K562 (cell line): Measurements from ENCODE around the gene RABEPK. TPM values are rescaled to one million over a fixed set of nuclear protein-coding genes. Genes with fewer than 3 reads are reported as not detected.
A peak's percentile ranks its signal among the peaks of the same experiment; 100 is the strongest.

Source experiments
- FOXM1 ChIP-seq, 2 experiments: fragments of 450-650 bp in 1 of 2; sonication (generic) in 1 of 2; formaldehyde crosslinking in 1 of 2; IDR thresholded peaks; 2 replicates each; pipeline versions ENCODE4 v1.6.1 to v1.9.0; 2017 to 2022; ENCODE audit warnings: low read depth in 2 of 2, mild to moderate bottlenecking in 2 of 2, missing genetic modification reagents in 1 of 2, moderate library complexity in 1 of 2
- GTF2A2 ChIP-seq: IDR thresholded peaks from 2 replicates; pipeline ENCODE4 v1.6.1; 2016; ENCODE audit warnings: mild to moderate bottlenecking, missing genetic modification characterization, missing compliant biosample characterization
- KAT7 ChIP-seq: sonication (generic); formaldehyde crosslinking; IDR thresholded peaks from 2 replicates; pipeline ENCODE4 v1.8.0; 2022; ENCODE audit warnings: missing genetic modification reagents, mild to moderate bottlenecking, borderline replicate concordance
- MCM2 ChIP-seq: fragments of 450-650 bp; IDR thresholded peaks from 2 replicates; pipeline ENCODE4 v1.6.1; 2017; ENCODE audit warnings: low read depth, mild to moderate bottlenecking
- TRIM28 ChIP-seq: fragments of 450-650 bp; IDR thresholded peaks from 2 replicates; pipeline ENCODE4 v1.6.1; 2017
- ZNF551 ChIP-seq: fragments of 250-450 bp; sonication (Bioruptor Pico); IDR thresholded peaks from 2 replicates; pipeline ENCODE4 v1.5.0; 2021; ENCODE audit warnings: mild to moderate bottlenecking, moderate library complexity
- polyA plus RNA-seq, 8 experiments: library from polyadenylated mRNA; depleted of rRNA in 4 of 8; stranded (reverse) in 5 of 8; unstranded in 3 of 8; fragments of >200 nt; fragmentation: Nextera tagmentation in 2 of 8; fragmentation: Illumina TruSeq in 1 of 8; extraction: Ambion mirVana in 2 of 8; extraction: Trizol in 1 of 8; gene quantifications; 2 replicates each; pipeline versions ENCODE4 v1.2.1 to v1.2.3, GENCODE V29; 2011 to 2014; ENCODE audit warnings: inconsistent platforms in 1 of 8, missing spikeins in 1 of 8
- total RNA-seq, 7 experiments: library from RNA; depleted of rRNA in 6 of 7; stranded (reverse); fragments of >200 nt in 6 of 7; fragmentation: Illumina TruSeq in 2 of 7; extraction: Trizol in 2 of 7; gene quantifications; 2 replicates each; pipeline versions ENCODE4 v1.2.1 to v1.2.3, GENCODE V29; 2011 to 2021; ENCODE audit warnings: low replicate concordance in 1 of 7
- TF ChIP-seq, protein P1 (sequence below): sonication (generic); formaldehyde crosslinking; IDR thresholded peaks from 2 replicates; pipeline ENCODE4 v1.4.0; 2020; ENCODE audit warnings: mild to moderate bottlenecking, missing genetic modification reagents
- TF ChIP-seq, protein P2 (sequence below): sonication (generic); formaldehyde crosslinking; IDR thresholded peaks from 2 replicates; pipeline ENCODE4 v1.8.0; 2022; ENCODE audit warnings: missing genetic modification reagents, mild to moderate bottlenecking, borderline replicate concordance
- TF ChIP-seq, protein P3 (sequence below): sonication (generic); formaldehyde crosslinking; IDR thresholded peaks from 2 replicates; pipeline ENCODE4 v1.8.1; 2023; ENCODE audit warnings: missing genetic modification reagents, mild to moderate bottlenecking, borderline replicate concordance
- TF ChIP-seq, protein P4 (sequence below): fragments of 450-650 bp; IDR thresholded peaks from 2 replicates; pipeline ENCODE4 v1.6.1; 2016; ENCODE audit warnings: mild to moderate bottlenecking
- TF ChIP-seq, protein P5 (sequence below): fragments of 450-650 bp; IDR thresholded peaks from 2 replicates; pipeline ENCODE4 v1.6.1; 2016; ENCODE audit warnings: antibody characterized with exemption

Gene RABEPK
- total and polyA plus RNA-seq, 9 of the 15 experiments (the other 6 are each of a cell fraction or from before 2014, with no cell fraction given): 38.3 to 113 (median 52.8) TPM

DNA sequence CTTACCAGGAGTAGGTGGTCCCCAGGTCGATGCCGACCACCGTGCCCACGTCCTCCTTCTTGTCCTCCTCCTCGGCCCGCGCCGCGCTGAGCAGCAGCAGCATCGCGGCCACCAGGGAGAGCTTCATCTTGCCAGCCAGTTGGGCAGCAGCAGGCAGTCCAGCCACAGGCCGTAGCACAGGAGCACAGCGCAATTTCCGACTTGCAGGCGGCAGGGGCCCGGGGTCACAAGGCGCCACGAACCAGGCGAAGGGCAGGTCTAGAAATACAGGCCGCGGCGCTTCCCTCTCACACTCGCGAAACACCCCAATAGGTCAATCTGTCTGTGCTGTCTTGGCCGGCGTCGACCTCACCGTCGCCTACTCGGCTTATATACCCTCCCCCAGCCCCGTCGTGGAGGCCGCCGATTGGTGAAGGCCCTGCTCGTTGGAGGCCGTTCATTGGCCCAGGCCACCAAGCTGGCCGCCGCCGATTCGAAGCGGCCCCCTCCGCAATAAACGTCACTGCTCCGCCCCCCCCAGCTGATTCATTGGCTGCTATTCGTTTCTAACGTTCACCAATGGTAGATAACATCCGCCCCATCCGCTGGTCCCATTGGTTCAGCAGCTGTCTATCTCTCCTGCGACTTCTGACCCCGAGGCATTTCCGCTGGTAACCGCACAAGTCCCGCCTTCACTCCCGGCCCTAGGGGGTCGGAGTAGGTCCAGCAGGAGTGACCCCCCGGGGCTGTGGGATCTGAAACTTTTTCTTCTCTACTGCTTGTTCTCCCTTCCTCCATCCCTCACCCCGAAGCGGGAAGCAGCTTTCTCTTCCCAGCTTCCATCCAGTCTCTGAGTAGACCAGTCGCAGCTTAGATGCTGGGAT lies 40.9 kb downstream of the RABEPK start, which contains the start of gene HSPA5 (continued):
- TF ChIP-seq, protein P1, sequence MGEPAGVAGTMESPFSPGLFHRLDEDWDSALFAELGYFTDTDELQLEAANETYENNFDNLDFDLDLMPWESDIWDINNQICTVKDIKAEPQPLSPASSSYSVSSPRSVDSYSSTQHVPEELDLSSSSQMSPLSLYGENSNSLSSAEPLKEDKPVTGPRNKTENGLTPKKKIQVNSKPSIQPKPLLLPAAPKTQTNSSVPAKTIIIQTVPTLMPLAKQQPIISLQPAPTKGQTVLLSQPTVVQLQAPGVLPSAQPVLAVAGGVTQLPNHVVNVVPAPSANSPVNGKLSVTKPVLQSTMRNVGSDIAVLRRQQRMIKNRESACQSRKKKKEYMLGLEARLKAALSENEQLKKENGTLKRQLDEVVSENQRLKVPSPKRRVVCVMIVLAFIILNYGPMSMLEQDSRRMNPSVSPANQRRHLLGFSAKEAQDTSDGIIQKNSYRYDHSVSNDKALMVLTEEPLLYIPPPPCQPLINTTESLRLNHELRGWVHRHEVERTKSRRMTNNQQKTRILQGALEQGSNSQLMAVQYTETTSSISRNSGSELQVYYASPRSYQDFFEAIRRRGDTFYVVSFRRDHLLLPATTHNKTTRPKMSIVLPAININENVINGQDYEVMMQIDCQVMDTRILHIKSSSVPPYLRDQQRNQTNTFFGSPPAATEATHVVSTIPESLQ (CRISPR knock-in tag): peak; percentile 82
- TF ChIP-seq, protein P2, sequence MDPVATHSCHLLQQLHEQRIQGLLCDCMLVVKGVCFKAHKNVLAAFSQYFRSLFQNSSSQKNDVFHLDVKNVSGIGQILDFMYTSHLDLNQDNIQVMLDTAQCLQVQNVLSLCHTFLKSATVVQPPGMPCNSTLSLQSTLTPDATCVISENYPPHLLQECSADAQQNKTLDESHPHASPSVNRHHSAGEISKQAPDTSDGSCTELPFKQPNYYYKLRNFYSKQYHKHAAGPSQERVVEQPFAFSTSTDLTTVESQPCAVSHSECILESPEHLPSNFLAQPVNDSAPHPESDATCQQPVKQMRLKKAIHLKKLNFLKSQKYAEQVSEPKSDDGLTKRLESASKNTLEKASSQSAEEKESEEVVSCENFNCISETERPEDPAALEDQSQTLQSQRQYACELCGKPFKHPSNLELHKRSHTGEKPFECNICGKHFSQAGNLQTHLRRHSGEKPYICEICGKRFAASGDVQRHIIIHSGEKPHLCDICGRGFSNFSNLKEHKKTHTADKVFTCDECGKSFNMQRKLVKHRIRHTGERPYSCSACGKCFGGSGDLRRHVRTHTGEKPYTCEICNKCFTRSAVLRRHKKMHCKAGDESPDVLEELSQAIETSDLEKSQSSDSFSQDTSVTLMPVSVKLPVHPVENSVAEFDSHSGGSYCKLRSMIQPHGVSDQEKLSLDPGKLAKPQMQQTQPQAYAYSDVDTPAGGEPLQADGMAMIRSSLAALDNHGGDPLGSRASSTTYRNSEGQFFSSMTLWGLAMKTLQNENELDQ (CRISPR knock-in tag): peak; percentile 82; the same call in 1 of the 2 replicates
- TF ChIP-seq GTF2A2 (tag) (peak; percentile 85), FOXM1 (IDR thresholded peaks at IDR 0.05; ENCODE audit: low read depth) (no peak), FOXM1 (CRISPR knock-in tag; IDR thresholded peaks at IDR 0.05; ENCODE audit: low read depth) (peak; percentile 62), KAT7 (peak; percentile 81; the same call in 1 of the 2 replicates), TRIM28 (no peak), ZNF551 (no peak), MCM2 (no peak)
- TF ChIP-seq, protein P3, sequence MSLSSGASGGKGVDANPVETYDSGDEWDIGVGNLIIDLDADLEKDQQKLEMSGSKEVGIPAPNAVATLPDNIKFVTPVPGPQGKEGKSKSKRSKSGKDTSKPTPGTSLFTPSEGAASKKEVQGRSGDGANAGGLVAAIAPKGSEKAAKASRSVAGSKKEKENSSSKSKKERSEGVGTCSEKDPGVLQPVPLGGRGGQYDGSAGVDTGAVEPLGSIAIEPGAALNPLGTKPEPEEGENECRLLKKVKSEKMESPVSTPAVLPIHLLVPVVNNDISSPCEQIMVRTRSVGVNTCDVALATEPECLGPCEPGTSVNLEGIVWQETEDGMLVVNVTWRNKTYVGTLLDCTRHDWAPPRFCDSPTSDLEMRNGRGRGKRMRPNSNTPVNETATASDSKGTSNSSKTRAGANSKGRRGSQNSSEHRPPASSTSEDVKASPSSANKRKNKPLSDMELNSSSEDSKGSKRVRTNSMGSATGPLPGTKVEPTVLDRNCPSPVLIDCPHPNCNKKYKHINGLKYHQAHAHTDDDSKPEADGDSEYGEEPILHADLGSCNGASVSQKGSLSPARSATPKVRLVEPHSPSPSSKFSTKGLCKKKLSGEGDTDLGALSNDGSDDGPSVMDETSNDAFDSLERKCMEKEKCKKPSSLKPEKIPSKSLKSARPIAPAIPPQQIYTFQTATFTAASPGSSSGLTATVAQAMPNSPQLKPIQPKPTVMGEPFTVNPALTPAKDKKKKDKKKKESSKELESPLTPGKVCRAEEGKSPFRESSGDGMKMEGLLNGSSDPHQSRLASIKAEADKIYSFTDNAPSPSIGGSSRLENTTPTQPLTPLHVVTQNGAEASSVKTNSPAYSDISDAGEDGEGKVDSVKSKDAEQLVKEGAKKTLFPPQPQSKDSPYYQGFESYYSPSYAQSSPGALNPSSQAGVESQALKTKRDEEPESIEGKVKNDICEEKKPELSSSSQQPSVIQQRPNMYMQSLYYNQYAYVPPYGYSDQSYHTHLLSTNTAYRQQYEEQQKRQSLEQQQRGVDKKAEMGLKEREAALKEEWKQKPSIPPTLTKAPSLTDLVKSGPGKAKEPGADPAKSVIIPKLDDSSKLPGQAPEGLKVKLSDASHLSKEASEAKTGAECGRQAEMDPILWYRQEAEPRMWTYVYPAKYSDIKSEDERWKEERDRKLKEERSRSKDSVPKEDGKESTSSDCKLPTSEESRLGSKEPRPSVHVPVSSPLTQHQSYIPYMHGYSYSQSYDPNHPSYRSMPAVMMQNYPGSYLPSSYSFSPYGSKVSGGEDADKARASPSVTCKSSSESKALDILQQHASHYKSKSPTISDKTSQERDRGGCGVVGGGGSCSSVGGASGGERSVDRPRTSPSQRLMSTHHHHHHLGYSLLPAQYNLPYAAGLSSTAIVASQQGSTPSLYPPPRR (CRISPR knock-in tag): peak; percentile 79; the same call in 1 of the 2 replicates
- TF ChIP-seq, protein P4, sequence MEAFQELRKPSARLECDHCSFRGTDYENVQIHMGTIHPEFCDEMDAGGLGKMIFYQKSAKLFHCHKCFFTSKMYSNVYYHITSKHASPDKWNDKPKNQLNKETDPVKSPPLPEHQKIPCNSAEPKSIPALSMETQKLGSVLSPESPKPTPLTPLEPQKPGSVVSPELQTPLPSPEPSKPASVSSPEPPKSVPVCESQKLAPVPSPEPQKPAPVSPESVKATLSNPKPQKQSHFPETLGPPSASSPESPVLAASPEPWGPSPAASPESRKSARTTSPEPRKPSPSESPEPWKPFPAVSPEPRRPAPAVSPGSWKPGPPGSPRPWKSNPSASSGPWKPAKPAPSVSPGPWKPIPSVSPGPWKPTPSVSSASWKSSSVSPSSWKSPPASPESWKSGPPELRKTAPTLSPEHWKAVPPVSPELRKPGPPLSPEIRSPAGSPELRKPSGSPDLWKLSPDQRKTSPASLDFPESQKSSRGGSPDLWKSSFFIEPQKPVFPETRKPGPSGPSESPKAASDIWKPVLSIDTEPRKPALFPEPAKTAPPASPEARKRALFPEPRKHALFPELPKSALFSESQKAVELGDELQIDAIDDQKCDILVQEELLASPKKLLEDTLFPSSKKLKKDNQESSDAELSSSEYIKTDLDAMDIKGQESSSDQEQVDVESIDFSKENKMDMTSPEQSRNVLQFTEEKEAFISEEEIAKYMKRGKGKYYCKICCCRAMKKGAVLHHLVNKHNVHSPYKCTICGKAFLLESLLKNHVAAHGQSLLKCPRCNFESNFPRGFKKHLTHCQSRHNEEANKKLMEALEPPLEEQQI: no peak
- TF ChIP-seq, protein P5, sequence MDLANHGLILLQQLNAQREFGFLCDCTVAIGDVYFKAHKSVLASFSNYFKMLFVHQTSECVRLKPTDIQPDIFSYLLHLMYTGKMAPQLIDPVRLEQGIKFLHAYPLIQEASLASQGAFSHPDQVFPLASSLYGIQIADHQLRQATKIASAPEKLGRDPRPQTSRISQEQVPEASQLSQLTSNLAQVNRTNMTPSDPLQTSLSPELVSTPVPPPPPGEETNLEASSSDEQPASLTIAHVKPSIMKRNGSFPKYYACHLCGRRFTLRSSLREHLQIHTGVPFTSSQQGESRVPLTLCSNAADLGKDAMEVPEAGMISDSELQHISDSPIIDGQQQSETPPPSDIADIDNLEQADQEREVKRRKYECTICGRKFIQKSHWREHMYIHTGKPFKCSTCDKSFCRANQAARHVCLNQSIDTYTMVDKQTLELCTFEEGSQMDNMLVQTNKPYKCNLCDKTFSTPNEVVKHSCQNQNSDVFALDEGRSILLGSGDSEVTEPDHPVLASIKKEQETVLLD: no peak
